Left lung (tissue), 10 donors: Measurements from ENCODE around the gene UNCX. TPM values are rescaled to one million over a fixed set of nuclear protein-coding genes. Genes with fewer than 3 reads are reported as not detected.
A peak's percentile ranks its signal among the peaks of the same experiment; 100 is the strongest.

Source experiments
- ATAC-seq: fragments of 200-7000 bp; cut with Tn5 transposase; one replicate; pipeline ENCODE4 v1.9.1; 2020; ENCODE audit warnings: moderate library complexity
- DNase-seq, 4 donors: peaks; one replicate each; pipeline ENCODE4 v3.0.0-alpha.2; 2013 to 2020
- H3K27ac ChIP-seq, 2 donors: fragments of 200-600 bp; sonication (generic) in 1 of 2; one replicate each; pipeline versions ENCODE4 v1.5.0 to v1.8.0; 2020 to 2021
- H3K27me3 ChIP-seq, 2 donors: fragments of 200-600 bp; sonication (generic) in 1 of 2; one replicate each; pipeline versions ENCODE4 v1.5.0 to v1.8.0; 2020 to 2021
- H3K36me3 ChIP-seq, 2 donors: fragments of 200-600 bp; sonication (generic) in 1 of 2; one replicate each; pipeline versions ENCODE4 v1.5.0 to v1.8.0; 2020 to 2021
- H3K4me1 ChIP-seq, 2 donors: fragments of 200-600 bp; one replicate each; pipeline ENCODE4 v1.8.0; 2021
- H3K4me3 ChIP-seq, 2 donors: fragments of 200-600 bp; sonication (generic) in 1 of 2; one replicate each; pipeline versions ENCODE4 v1.5.0 to v1.8.0; 2020 to 2021; ENCODE audit warnings: mild to moderate bottlenecking in 1 of 2
- H3K9me3 ChIP-seq, 2 donors: fragments of 200-600 bp; sonication (generic) in 1 of 2; one replicate each; pipeline versions ENCODE4 v1.5.0 to v1.8.0; 2020 to 2021
- intact Hi-C, 2 donors: fragments of 100-400 bp; cut with DNase I; formaldehyde crosslinking; loops; one replicate each; pipeline versions ENCODE4 v1.11.2 to v1.14.2; 2022
- polyA plus RNA-seq, 6 donors: library from polyadenylated mRNA; unstranded; fragments of 120-200 nt; gene quantifications; one replicate each; pipeline ENCODE4 v1.2.1, GENCODE V29; 2013; ENCODE audit not compliant: insufficient read length in 6 of 6
- total RNA-seq, 2 donors: library from RNA; stranded (reverse); fragmentation: NEBNext Ultra II Directional; extraction: Animal tissue kit (Norgen Biotek cat#: 25700); gene quantifications; one replicate each; pipeline ENCODE4 v1.2.1, GENCODE V29; 2021
- TF ChIP-seq, protein P1 (sequence below), 2 donors: fragments of 200-600 bp; sonication (generic) in 1 of 2; IDR thresholded peaks; one replicate each; pipeline versions ENCODE4 v1.5.0 to v1.8.0; 2021; ENCODE audit warnings: antibody characterized with exemption in 2 of 2
- donor health status: DM: no; HTN: yes; CAD: no.
- donor health status: DM: no; HTN: no; CAD: no.

The UNCX gene
- total and polyA plus RNA-seq, 8 donors = 0.10 TPM; not detected in 7

DNA sequence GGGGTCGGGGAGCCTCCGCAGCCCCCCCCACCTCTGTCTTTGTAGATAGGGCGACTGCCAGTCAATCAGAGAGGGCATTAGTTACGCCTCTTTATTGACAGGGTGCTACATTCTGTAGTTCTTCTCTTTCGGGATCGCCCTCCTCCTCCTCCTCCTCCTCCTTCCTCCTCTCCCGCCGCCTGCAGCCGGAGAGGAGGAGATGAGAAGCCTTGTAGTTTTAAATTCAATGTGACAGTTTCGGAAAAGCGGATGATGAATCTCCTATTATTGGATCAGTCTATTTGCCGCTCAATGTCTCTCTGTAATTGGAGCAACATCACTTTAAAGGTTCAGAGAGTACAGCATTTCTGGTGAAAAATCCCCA is 587 bp upstream of the UNCX start:
- ATAC-seq = no peak
- TF ChIP-seq, protein P1, sequence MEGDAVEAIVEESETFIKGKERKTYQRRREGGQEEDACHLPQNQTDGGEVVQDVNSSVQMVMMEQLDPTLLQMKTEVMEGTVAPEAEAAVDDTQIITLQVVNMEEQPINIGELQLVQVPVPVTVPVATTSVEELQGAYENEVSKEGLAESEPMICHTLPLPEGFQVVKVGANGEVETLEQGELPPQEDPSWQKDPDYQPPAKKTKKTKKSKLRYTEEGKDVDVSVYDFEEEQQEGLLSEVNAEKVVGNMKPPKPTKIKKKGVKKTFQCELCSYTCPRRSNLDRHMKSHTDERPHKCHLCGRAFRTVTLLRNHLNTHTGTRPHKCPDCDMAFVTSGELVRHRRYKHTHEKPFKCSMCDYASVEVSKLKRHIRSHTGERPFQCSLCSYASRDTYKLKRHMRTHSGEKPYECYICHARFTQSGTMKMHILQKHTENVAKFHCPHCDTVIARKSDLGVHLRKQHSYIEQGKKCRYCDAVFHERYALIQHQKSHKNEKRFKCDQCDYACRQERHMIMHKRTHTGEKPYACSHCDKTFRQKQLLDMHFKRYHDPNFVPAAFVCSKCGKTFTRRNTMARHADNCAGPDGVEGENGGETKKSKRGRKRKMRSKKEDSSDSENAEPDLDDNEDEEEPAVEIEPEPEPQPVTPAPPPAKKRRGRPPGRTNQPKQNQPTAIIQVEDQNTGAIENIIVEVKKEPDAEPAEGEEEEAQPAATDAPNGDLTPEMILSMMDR (IDR thresholded peaks at IDR 0.05) = no peak
- no peaks in the 10 kb centered on the region for H3K9me3 ChIP-seq
- H3K4me1 ChIP-seq = peaks cover 0 to 16% of the 10 kb centered on the region in 2 donors
- intact Hi-C loops = no loop called here
- H3K27ac ChIP-seq = no peak overlapping the region
- peaks cover 88 to 98% of the 10 kb centered on the region in 2 donors for H3K27me3 ChIP-seq
- no peaks in the 10 kb centered on the region for H3K36me3 ChIP-seq
- H3K4me3 ChIP-seq = no peak overlapping the region
- DNase-seq = peak in 1 of 4 donors; percentile 14

- H3K36me3 ChIP-seq = no peaks in the 10 kb centered on the region
- peaks cover 0 to 16% of the 10 kb centered on the region in 2 donors for H3K4me1 ChIP-seq
- no peak for ATAC-seq
- peak in 1 of 4 donors; percentile 81 for DNase-seq
- H3K4me3 ChIP-seq = no peak overlapping the region
- intact Hi-C loops = no loop called here
- H3K9me3 ChIP-seq = no peaks in the 10 kb centered on the region
- peaks cover 88 to 98% of the 10 kb centered on the region in 2 donors for H3K27me3 ChIP-seq
- H3K27ac ChIP-seq = no peak overlapping the region
- TF ChIP-seq, protein P1 (IDR thresholded peaks at IDR 0.05) = no peak
Observed at GRCh38 chr7:1233333-1234048, 819 bp downstream of the UNCX start.

DNA sequence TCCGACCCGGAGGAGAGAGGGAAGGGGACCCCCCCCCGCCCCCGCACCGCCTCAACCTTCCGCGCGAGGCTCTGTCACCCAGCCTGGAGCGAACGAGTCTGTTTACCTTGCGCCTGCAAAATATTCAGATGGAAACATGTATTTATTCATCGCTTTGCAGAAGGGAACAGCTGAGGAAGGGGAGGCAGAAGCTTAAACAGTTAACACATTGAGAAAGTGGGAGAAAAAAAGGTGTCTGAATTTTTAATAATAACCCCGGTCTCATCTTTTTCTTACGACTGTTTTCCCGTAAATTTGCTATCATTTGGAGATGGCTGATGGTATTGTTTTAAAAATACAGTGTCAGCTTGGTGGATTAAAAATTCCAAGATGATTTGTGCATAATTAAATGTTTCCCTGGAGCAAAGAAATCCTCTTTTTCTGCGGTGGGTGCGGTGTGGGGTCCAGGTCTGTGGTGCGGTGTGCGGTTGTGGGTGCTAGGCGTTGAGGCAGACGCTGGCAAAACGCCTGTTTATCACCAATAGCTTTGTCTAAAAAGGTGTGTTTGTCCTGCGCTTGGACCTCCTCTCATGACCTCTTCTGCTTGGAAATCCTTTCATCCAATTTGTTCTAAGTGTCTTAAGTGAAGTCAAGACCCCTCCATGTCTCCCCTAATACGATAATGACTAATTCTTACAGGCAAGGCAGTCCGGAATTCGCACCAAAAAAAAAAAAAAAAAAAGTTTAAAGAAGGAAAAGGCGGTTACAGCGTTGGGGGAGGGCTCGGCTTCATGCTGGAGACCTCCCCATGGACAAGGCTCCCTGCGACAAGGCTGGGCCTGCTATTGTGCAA is 1.6 kb downstream of the UNCX start:
- Histone ChIP-seq H3K4me3 (no peak overlapping the region), H3K27me3 (peaks cover 88 to 98% of the 10 kb centered on the region in 2 donors), H3K9me3 (no peaks in the 10 kb centered on the region), H3K4me1 (peaks cover 0 to 16% of the 10 kb centered on the region in 2 donors), H3K36me3 (no peaks in the 10 kb centered on the region), H3K27ac (no peak overlapping the region)
- DNase-seq (peak in 1 of 4 donors; percentile 16), ATAC-seq (no peak)
- TF ChIP-seq, protein P1 (IDR thresholded peaks at IDR 0.05) = no peak
- intact Hi-C loops = no loop called here

DNA sequence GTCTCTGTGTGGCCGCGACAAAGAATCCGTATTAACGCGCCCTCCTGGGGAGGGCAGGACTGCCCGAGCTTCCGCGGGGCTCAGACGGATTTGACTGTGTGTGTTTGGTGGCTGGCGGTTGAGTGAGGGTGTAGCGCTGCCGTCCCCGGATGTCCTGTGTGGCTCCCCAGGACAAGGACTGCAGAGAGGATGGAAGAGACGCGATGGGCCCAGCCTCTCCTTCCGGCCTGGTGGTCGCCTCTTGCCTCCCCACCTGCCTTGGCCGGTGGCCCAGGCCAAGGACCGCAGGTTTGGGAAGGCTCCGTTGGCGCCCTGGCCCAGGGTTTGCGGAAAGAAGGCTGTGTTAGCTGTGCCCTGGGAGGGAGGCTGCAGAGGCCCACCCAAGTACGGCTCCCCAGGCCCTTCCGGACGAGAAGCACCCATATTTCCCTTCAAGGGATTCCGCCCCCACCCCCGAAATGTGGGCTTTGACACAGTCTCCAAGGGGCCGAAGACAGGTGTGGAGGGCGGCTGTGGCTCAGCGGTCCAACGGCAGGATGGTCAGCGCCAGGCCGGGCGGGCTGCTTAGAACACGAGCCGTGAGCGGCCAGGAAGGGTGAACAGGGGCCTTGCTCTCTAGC is 2.3 kb downstream of the UNCX start:
- H3K4me3 ChIP-seq = no peak overlapping the region
- no peak overlapping the region for H3K27ac ChIP-seq
- intact Hi-C loops = no loop called here
- no peaks in the 10 kb centered on the region for H3K36me3 ChIP-seq
- DNase-seq (peak in 1 of 4 donors; percentile 61), ATAC-seq (no peak)
- peaks cover 0 to 12% of the 10 kb centered on the region in 2 donors for H3K4me1 ChIP-seq
- H3K27me3 ChIP-seq = peaks cover 88 to 98% of the 10 kb centered on the region in 2 donors
- H3K9me3 ChIP-seq = no peaks in the 10 kb centered on the region
- TF ChIP-seq, protein P1 (IDR thresholded peaks at IDR 0.05) = no peak
